GM19452 (cell line): ENCODE data around the gene IGDCC3.

Experiments used
- ATAC-seq: cut with Tn5 transposase; IDR thresholded peaks from one replicate; pipeline ENCODE4 v1.9.1; 2021; ENCODE audit not compliant: unreplicated experiment

The IGDCC3 gene

DNA sequence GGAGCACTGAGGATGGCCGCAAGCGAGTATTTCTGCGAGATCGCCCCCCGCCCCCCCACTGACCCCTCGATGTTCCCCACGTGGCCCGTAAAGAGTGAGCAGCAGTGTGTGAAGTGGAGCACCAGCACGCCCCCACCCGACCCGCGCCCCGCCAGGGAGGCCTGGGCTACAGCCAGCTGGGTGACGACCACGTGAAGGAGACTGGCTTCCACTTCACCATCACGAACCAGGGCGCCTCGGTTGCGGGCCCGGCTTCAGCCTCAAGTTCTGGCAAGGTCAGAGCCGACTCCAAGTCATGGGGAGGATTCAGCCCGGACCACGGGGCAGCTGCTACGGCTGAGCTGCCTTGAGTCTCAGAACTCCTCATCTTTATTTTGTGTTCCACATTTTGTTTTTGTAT lies 75.7 kb downstream of the IGDCC3 start:
- no peak for ATAC-seq

DNA sequence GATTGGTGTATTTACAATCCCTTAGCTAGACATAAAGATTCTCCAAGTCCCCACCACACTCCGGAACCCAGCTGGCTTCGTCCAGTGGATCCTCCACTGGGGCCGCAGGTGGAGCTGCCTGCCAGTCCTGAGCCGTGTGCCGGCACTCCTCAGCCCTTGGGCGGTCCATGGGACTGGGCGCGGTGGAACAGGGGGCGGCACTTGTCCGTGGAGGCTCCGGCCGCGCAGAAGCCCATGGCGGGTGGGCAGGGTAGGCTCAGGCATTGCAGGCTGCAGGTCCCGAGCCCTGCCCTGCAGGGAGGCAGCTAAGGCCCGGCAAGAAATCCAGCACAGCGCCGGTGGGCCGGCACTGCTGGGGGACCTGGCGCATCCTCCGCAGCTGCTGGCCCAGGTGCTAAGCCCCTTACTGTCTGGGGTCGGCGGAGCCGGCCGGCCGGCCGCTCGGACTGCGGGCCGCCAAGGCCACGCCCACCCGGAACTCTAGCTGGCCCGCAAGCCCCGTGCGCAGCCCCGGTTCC lies 76.8 kb downstream of the IGDCC3 start:
- no peak for ATAC-seq

DNA sequence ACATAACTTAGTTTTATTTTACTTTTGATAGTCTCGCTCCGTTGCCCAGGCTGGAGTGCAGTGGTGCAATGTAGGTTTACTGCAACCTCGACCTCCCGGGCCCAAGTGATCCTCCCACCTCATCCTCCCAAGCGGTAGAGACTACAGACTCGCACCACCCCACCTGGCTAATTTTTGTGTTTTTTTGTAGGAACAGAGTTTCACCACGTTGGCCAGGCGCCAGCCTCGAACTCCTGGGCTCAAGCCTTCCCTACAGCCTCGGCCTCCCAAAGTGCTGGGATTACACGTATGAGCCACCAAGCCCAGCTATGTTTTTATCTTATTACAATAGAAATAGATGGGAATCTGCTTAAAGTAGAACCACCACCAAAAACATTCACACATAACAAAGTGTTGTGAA lies 79.1 kb downstream of the IGDCC3 start:
- ATAC-seq = no peak

DNA sequence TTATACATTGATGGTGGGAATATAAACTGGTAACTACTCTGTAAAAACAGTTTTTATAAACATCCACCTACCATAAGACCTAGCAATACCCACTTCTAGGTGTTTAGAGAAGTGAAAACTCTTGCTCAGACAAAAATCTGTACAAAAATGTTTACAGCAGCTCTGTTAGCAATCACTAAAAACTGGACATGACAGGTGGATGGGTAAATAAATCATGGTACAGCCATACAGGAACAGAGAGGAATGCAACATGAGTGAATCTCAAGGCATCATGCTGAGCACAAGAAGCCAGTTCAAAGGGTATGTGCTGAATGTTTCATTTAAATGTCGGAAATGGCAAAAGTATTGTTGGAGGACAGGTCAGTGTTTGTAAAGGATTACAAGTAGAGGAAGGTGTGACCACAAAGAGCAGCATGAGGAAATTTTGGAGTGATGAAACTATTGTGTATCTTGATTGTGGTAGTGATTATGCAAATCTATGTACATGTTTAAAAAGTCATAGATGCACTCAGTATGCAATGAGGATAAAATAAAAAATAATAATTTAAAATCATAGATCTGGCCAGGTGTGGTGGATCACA lies 84.8 kb downstream of the IGDCC3 start:
- ATAC-seq = no peak

DNA sequence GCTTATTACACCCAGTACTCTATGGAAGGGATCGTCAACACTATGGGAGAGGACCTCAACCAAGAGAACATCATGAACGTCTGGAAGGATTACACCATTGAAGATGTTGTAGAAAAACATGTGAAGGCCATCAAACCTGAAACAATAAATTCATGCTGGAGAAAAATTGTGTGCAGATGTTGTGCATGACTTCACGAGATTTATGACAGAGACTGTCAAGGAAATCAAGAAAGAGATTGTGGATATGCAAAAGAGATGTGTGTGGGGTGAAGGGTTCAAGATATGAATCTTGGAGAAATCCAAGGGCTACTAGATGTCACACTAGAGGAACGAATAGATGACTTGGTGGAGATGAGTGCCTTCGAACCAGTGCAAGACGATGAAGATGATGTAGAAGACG lies 87.6 kb downstream of the IGDCC3 start:
- no peak for ATAC-seq

DNA sequence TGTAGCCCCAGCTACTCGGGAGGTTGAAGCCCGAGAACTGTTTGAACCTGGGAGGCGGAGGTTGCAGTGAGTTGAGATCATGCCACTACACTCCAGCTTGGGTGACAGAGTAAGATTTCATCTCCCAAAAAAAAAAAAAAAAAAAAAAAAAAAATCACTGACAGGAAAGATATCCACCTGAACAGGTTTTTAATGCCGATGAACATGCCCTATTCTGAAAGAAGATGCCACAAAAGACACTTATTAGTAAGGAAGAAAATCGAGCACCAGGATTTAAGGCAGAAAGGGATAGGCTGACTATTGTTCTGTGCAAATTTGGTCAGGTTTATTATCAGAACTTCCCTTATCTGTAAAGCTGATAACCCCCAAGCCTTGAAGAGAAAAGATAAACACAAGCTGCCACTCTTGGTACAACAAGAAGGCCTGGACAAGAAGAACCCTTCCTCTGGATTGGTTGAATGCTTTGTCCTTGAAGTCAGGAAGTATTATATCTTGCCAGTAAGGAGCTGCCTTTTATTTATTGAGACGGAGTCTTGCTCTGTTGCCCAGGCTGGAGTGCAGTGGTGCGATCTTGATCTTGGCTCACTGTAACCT lies 88.4 kb downstream of the IGDCC3 start:
- ATAC-seq = no peak

DNA sequence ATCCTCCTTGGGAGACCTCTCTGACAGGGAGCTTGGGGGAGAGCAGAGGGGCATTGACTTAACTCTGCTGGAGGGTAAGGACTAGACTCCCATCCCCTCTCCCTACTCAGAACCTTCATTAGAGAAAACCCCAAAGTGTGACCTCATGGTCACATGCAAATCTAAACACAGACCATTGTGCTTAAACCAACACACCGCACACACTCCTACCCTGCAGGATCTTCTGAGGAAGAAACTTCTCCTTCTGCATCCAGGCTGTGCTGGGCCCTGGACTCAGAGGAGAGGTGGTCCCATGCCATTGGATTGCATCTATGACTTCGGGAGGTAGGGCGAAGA lies 90.3 kb downstream of the IGDCC3 start:
- no peak for ATAC-seq

DNA sequence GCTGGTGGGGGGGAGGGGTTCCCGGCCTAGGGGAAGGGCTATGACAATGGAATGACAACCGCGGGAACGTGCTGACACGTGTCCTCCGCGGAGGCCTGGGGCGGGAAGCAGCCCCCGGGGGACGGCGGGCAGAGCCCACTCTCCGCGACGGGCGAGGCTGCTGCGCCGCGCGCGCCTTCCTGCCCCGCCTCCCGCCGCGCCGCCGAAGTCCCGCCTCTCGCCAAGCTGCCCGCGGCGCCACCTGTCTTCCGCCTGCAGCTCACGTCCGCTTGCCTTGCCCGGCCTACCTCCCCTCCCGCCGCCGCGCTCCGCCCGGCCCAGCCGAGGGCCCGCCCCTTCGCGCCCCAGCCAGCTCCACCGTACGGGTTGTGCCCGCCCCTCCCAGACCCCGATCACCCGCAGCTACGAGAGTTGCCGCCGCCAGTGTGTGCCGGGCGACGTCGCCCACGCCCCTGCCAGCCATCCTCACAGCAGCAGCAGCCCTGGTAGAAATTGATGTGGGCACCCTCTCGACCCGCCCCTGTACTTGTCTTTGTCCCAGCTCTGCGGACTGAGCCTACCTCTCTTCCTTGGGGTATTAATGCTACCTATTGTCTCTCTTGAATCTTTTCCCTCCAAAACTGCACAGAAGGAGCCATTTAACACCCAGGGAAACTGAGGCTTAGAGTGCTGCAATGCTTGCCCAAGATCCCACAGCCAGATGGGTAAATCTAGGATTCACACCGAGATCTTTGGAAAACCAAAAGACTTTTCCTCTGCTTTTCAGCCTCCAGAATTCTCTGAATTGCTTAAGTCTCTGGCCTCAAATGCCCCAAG lies 90.9 kb downstream of the IGDCC3 start, which contains the start of gene PARP16:
PARP16 (minus strand) TSS at position 180 of the 816 bp plus-strand sequence. CDS start 457 bp downstream, outside the sequence.
- ATAC-seq = peak; percentile 85

DNA sequence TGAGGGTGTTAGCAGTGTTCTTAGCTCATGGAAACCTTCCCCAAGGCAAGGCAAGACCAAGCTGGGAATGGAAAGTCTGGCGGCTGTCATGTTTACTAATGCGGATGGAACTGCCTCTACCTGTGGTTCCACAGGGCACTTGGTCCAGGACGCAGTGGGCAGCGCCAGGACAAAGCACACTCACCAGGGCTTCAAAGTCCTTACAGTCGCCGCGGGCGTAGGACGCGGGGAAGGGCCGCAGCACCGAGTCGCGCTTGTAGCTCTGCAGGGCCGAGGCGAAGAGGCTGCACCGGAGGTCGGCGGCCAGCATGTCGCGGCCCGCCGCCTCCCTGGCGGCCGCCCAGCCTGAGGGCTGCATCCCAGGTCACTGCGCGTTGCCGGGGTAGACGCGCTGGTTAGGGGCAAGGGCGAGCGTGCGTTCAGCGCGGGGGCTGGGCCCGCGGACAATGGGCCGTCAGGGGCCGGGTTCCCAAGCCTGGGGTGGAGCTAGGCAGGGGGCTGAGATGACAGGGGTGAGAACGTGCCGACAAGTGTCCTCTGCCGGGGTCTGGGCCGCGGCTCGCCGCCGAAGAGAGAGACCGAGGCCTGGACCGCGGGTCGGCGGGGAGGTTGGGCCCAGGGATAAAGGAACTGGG lies 91.6 kb downstream of the IGDCC3 start:
- ATAC-seq = peak; percentile 36

DNA sequence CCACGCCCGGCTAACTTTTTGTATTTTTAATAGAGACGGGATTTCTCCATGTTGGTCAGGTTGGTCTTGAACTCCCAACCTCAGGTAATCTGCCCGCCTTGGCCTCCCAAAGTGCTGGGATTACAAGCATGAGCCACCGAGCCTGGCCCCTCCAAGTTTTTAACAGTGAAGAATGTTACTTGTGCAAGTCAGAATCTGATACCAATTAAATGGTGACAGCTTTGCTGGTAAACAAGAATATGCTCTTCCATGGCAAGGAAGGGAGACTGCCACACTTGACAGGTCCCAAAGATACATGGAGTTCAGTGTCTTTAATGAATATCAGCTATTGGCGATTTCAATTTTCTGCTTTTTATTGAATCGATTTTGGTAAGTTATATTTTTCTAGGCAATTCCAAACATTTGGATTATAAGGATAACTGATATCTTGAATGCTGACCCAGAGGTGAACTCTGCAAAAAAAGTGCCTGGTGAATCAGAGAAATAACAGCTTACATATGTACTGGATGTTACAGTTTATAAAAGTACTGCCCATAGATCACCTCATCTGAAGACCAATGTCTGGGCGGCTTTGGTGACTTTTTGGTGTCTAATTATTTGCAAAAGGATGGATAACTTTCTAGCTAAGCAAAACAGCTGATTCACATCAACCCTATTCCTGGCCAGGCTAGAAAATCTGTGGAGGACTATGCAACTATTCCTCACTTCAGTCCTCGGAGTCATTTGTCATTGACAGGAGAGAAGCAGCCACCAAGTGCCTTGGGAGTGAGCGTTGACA lies 92.3 kb downstream of the IGDCC3 start:
- ATAC-seq = no peak

DNA sequence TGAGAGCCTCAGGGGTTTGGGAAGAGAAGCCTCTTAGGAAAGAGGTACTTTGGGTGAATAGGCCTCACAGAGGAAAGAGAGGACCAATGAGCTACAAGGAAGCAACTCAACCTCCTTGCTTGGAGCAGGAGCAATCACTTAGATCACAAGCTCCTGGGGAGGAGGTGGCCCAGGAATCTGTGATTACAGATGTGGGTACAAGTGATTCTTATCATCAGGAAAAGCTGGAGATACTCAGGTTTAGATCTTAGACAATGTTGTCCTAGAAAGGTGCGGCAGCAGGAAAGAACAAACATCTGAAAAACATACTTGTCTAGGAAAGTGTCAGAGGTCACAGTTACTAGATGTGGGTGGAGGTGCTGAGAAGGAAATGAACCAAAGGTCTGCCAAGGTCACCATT lies 99.3 kb downstream of the IGDCC3 start:
- ATAC-seq = no peak
